Activated T-cell treated with anti-CD3 and anti-CD28 coated beads, Interleukin-2, amount 50 U/mL, for 72 hours (primary cell): ENCODE results near the gene GLTP. TPM values are rescaled to one million over a fixed set of nuclear protein-coding genes. Genes with fewer than 3 reads are reported as not detected.
"Not testable (repeated sequence)": the region's sequence is repeated elsewhere in the genome, so short reads cannot be mapped to it uniquely, and the experiment has no call there.

Source experiments
- ATAC-seq, 2 donors: fragments of 150-1000 bp; cut with Tn5 transposase; replicated peaks in 1 of 2; 2 replicates each; pipeline ENCODE4 v1.10.0; 2021; ENCODE audit warnings: moderate library complexity in 2 of 2, mild to moderate bottlenecking in 1 of 2
- DNase-seq, 2 donors: peaks; one replicate each; pipeline ENCODE4 v3.0.0; 2021 to 2022; ENCODE audit warnings: mixed read lengths in 1 of 2
- H3K27ac Mint-ChIP-seq: one replicate; pipeline ENCODE4 v1.8.0; 2022; ENCODE audit warnings: mild to moderate bottlenecking, moderate library complexity, mixed read lengths
- H3K27me3 Mint-ChIP-seq: one replicate; pipeline ENCODE4 v1.8.0; 2022; ENCODE audit warnings: low read depth, mixed read lengths
- H3K36me3 Mint-ChIP-seq, 2 donors: one replicate each; pipeline ENCODE4 v1.8.0; 2022; ENCODE audit warnings: mixed read lengths in 2 of 2, mild to moderate bottlenecking in 1 of 2; ENCODE audit not compliant: insufficient read depth in 2 of 2
- H3K4me1 Mint-ChIP-seq: one replicate; pipeline ENCODE4 v1.8.0; 2022; ENCODE audit warnings: low read depth, mixed read lengths
- H3K4me3 Mint-ChIP-seq, 2 donors: one replicate each; pipeline ENCODE4 v1.8.0; 2022; ENCODE audit warnings: mild to moderate bottlenecking in 2 of 2, mixed read lengths in 2 of 2, moderate library complexity in 2 of 2
- H3K9me3 Mint-ChIP-seq, 2 donors: one replicate each; pipeline ENCODE4 v1.8.0; 2022; ENCODE audit warnings: mixed read lengths in 2 of 2
- total RNA-seq, 2 donors: library from RNA; stranded (reverse); gene quantifications; one replicate each; pipeline ENCODE4 v1.2.3, GENCODE V29; 2022

GLTP gene
- total RNA-seq, 2 donors from 2014 or later: 23.8 to 24.5 TPM

DNA sequence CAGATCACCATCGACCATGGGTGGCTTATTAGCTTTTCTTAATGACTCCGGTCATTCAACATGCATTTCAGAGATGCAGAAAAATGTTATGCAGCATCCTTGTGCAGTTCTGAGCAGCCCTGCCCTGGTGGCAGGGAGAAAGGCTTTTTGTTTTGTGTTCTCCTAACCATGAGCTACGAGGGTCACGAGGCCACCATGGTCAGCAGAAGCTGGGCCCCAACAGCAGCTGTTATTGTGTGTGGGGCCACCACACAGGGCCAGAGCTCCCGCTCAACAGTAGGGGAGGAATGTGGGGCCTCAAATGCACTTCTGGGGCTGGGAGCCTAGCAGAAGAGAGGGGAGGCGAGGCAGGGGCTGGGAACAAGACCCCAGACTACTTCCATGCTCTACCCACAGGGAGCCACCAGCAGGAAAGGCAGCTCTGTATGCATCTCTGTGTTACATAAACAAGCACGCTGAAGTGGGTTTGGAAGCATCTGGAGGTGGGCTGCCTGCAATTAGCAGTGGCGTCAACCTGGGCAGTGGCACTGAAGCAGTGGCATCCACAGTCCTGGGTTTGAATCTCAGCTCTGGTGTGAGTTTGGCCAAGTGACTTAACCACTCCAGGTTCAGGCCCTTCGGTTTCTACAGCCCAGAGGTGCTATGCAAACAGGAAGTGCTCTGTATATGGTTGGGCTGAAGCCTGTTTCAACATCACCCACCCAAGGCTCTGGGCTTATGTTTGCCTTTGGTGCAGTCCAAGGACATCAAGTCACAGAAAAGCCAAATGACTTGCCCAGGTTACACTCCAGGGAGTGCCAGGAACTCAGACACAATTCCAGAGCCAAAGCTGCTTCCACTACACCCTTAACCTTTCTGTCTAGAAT is 16.3 kb downstream of the GLTP start:
- ATAC-seq (peak in 1 of 2 donors; percentile 49), DNase-seq (no peak)
- Mint-ChIP-seq H3K4me1 (peaks cover 9% of the 10 kb centered on the region), H3K9me3 (no peaks in the 10 kb centered on the region), H3K36me3 (no peaks in the 10 kb centered on the region), H3K27me3 (no peaks in the 10 kb centered on the region), H3K4me3 (no peak overlapping the region), H3K27ac (no peak overlapping the region)

DNA sequence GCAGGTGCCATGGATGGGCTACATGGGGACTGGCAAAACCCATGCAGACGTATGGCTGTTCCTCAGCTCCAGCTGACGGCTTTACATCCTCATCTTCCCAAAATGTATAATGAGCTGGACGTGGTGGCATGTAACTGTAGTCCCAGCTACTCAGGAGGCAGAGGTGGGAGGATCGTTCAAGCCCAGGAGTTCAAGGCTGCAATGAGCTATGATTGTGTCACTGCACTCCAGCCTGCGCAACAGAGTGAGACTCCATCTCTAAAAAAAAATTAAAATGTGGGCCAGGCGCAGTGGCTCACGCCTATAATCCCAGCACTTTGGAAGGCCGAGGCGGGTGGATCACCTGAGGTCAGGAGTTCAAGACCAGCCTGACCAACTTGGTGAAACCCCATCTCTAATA is 17.9 kb downstream of the GLTP start:
- not testable (repeated sequence) for H3K36me3 Mint-ChIP-seq, H3K27ac Mint-ChIP-seq, DNase-seq, H3K27me3 Mint-ChIP-seq, H3K4me1 Mint-ChIP-seq, H3K4me3 Mint-ChIP-seq, ATAC-seq, H3K9me3 Mint-ChIP-seq

DNA sequence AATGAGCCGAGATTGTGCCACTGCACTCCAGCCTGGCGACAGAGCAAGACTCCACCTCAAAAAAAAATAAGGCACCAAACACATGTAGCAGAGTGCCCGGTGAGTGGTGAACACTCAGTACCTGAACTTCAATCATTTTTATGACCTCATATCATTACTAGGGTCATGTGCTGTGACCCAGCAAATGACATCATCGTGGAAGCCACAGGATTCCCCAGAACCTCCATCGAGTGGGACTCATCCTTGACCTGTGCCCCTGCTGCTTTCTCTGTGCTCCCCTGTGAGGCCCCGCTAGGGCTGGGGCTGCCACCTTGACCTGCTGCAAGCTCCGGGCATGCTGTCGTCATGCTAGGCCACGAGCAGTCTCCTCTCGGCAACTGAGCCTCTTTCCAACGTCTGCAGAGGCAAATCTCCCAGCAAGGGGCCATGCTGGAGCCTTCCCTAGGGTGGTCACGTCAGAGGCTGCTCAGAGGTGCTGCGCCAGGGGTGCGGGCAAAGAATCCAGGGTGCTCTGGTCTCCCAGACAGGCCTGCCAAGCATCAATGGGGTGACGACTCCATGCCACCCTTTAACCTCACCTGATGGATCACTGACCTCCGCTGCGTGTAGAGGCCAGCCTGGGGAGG is 18.5 kb downstream of the GLTP start:
- Mint-ChIP-seq H3K36me3 (no peaks in the 10 kb centered on the region), H3K27ac (no peak overlapping the region), H3K27me3 (no peaks in the 10 kb centered on the region), H3K4me1 (no peaks in the 10 kb centered on the region), H3K9me3 (no peaks in the 10 kb centered on the region), H3K4me3 (no peak overlapping the region)
- DNase-seq (no peak), ATAC-seq (peak; percentile 32 to 69)

DNA sequence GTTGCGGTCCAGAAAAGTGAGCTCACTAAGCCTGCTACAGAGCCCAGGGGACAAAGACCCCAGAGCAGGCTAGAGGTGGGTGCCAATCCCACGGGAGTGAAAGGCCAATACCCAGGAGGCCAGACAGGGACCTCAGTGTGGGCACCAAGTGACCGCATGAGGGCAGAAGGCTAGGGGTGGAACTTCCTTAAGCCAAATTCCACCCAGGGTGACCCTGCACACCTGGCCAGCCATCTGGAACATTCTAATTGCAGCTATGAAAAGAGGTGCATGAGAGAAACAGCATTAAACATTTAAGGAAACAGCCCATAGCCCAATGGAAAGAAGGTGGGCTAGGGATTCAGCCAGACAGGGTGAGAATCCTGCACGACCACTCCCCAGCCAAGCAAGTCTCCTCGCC is 19.4 kb downstream of the GLTP start:
- ATAC-seq (no peak), DNase-seq (no peak)
- H3K36me3 Mint-ChIP-seq: no peaks in the 10 kb centered on the region
- no peaks in the 10 kb centered on the region for H3K9me3 Mint-ChIP-seq
- no peaks in the 10 kb centered on the region for H3K27me3 Mint-ChIP-seq
- no peak overlapping the region for H3K4me3 Mint-ChIP-seq
- H3K27ac Mint-ChIP-seq: no peak overlapping the region
- no peaks in the 10 kb centered on the region for H3K4me1 Mint-ChIP-seq

DNA sequence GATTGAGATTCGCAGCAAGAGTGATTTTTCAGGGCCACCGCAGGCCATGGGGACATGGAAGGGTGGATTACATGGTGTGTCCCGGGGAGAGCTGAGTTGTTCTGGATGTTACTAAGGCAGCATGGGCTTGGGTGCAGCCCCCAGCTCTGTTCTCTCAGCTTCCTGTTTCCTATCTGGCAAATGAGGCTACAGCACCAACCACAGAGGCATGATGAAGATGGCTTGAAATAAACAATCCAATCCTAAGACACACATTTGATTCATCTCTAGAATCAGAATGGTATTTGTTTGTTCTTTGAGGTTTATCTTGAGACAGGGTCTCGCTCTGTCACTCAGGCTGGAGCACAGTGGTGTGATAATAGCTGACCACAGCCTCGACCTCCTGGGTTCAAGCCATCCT is 21.6 kb downstream of the GLTP start:
- Mint-ChIP-seq H3K9me3 (no peaks in the 10 kb centered on the region), H3K27ac (peak overlapping the region; percentile 46), H3K4me3 (no peak overlapping the region), H3K36me3 (no peaks in the 10 kb centered on the region), H3K4me1 (no peaks in the 10 kb centered on the region), H3K27me3 (no peaks in the 10 kb centered on the region)
- DNase-seq (no peak), ATAC-seq (peak in 1 of 2 donors; percentile 17)

DNA sequence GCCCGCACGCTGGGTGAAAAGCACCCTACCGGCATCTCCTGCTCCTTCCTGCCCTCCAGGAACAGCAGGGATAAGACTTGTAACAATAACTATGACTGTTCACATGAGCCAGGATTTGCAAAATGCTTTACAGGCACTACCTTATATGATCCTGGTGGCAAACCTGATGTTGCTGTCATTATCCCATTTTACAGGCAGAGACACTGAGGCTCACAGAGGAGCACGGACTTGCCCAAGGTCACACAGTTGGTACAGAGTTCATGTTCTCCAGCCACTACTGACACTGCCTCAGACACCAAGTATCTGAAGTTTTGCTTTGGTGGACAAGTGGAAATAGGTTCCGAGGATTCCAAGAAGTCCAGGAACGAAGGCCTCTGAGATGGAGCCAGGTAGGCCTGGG is 22.6 kb downstream of the GLTP start:
- ATAC-seq (no peak), DNase-seq (no peak)
- no peak overlapping the region for H3K27ac Mint-ChIP-seq
- no peaks in the 10 kb centered on the region for H3K9me3 Mint-ChIP-seq
- H3K36me3 Mint-ChIP-seq: no peaks in the 10 kb centered on the region
- H3K27me3 Mint-ChIP-seq: no peaks in the 10 kb centered on the region
- no peak overlapping the region for H3K4me3 Mint-ChIP-seq
- H3K4me1 Mint-ChIP-seq: no peaks in the 10 kb centered on the region

DNA sequence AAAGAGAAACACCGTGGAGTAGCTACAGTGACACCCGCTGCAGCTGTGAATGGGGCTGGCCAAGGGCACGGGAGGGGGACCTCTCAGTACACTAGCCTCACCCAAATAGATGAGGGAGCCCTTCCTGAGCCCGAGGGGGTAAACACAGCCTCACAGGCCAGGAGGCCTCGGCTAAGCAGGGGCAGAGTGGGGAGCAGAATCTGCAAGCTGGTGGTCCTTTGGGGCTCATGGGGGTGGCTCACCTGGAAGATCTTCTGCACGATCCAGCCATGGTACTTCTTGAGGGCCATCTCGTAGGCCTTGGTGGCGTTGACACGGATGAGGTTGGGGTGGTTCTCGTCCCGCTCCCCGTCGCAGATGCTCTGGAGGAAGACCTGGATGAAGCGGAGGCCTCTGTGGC is 25.0 kb downstream of the GLTP start:
- Mint-ChIP-seq H3K9me3 (no peaks in the 10 kb centered on the region), H3K4me3 (no peak overlapping the region), H3K27ac (no peak overlapping the region), H3K36me3 (no peaks in the 10 kb centered on the region), H3K4me1 (no peaks in the 10 kb centered on the region), H3K27me3 (no peaks in the 10 kb centered on the region)
- no peak for ATAC-seq
- no peak for DNase-seq

DNA sequence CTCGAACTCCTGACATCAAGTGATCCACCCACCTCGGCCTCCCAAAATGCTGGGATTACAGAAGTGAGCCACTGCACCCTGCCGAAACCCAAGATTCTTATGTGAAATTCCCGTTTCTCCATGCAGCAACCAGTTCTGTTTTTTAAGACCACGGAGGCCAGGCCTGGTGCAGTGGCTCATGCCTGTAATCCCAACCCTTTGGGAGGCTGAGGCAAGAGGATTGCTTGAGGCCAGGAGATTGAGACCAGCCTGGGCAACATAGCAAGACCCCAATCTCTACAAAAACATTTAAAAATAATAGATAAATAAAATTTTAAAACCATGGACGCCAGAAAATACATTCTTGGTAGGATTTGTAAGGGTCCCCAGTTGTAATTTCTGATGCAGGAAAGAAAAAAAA is 29.8 kb downstream of the GLTP start:
- H3K9me3 Mint-ChIP-seq, H3K4me1 Mint-ChIP-seq, H3K4me3 Mint-ChIP-seq, DNase-seq, ATAC-seq, H3K27me3 Mint-ChIP-seq, H3K36me3 Mint-ChIP-seq, H3K27ac Mint-ChIP-seq: not testable (repeated sequence)

DNA sequence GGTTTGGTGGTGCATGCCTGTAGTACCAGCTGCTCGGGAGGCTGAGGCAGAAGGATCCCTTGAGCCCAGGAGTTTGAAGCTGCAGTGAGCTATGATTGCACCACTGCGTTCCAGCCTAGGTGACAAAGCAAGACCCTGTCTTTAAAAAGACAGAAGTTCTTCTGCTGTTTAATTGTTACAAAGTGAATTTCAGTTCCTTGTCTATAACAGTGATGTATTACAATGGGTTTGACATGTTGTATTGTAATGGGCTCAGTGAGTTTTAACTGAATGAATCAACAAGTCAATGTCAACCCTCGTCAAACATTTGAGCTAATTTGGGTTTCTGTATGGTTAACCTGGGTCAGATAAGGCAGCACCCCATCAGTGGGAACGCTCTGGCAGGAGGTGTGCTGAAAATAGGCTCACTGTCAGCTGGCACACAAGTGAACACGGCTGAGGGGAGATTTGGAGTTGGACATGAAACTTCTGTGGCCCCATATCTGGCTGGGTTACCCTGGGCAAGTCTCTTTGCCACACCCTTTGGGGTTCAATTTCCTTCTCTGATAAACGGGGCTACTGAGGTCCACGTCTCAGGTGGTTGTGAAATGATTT is 33.1 kb downstream of the GLTP start:
- ATAC-seq: no peak
- no peaks in the 10 kb centered on the region for H3K27me3 Mint-ChIP-seq

DNA sequence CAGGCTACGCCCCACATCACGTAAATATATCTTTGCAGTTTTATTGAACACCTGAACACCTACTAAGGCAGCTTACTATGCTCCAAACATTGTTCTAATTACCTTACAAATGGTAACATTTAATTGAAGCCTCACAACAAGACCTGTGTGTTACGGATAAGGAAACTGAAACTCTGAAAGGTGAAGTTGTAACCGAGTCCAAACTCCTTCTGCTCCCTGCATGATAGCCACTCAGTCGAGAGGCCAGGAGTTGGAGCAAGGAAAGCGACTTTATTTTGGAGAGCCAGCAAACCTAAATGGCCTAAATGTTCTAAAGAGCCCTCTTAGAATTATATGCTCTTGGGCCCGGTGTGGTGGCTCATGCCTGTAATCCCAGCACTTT is 34.5 kb downstream of the GLTP start:
- Mint-ChIP-seq H3K27ac (no peak overlapping the region), H3K27me3 (no peaks in the 10 kb centered on the region), H3K4me1 (no peaks in the 10 kb centered on the region), H3K4me3 (peak overlapping the region; percentile 45 to 62), H3K36me3 (no peaks in the 10 kb centered on the region), H3K9me3 (no peaks in the 10 kb centered on the region)
- no peak for ATAC-seq
- no peak for DNase-seq

More for the DNA sequence above, 33.1 kb downstream of the GLTP start:
- Mint-ChIP-seq H3K36me3 (no peaks in the 10 kb centered on the region), H3K4me3 (no peak overlapping the region), H3K27ac (no peak overlapping the region), H3K4me1 (no peaks in the 10 kb centered on the region), H3K9me3 (no peaks in the 10 kb centered on the region)
- DNase-seq: no peak

DNA sequence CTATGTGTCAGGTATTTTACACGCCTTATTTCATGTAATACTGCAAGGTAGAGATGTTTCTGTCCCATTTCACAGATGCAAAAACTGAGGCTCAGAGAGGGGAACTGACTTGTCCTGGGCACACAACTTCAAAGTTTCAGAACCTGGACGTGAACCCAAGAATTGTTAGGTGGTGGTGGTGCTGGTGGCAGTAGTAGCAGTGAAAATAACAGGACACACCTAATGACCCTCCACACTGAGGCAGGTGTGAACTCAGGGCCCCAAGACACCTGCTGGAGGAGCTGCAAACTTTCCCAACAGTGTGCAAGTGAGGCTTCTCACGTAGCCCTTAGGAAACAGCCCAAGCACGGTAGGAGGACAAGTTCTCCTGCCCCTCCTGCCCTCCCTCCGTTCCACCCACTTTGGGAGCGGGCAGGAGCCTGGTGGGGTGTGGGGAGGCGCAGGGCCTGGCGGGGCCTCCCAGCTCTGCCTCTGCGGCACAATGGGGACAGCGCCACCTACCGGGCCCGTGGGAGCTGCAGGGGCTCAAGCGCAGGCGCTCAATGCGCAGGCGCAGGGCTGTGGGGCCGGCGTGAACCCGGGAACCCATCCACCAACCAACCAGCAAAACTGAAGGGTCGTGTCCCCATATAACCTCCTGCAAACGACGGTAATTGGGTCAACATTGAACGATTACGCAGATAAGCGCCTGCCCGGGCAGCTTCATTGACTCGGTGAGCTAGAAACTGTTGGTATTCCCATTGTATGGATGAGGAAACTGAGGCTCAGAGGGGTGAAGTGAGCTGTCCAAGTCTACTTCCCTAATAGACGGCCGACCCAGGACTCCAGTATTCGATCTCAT is 35.1 kb downstream of the GLTP start:
- Mint-ChIP-seq H3K4me1 (no peaks in the 10 kb centered on the region), H3K27ac (no peak overlapping the region), H3K36me3 (no peaks in the 10 kb centered on the region), H3K9me3 (no peaks in the 10 kb centered on the region), H3K4me3 (peak overlapping the region; percentile 45 to 62), H3K27me3 (no peaks in the 10 kb centered on the region)
- peak; percentile 95 to 97 for ATAC-seq
- peak; percentile 92 to 95 for DNase-seq

DNA sequence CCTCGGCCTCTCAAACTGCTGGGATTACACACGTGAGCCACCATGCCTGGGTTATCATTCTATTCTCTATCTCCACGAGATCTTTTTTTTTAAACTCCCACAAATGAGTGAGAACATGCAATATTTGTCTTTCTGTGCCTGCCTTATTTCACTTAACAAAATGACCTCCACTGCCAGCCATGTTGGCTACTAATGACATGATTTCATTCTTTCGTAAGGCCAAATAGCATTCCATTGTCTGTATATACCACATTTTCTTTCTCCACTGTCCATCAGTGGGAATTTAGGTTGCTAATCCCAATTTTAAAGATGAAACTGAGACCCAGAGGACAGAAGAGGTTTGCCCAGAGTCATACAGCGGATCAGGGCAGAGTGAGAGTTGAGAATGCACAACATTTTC is 36.2 kb downstream of the GLTP start:
- Mint-ChIP-seq H3K9me3 (no peaks in the 10 kb centered on the region), H3K27me3 (no peaks in the 10 kb centered on the region), H3K4me3 (no peak overlapping the region), H3K4me1 (no peaks in the 10 kb centered on the region), H3K27ac (no peak overlapping the region), H3K36me3 (no peaks in the 10 kb centered on the region)
- ATAC-seq (no peak), DNase-seq (no peak)

DNA sequence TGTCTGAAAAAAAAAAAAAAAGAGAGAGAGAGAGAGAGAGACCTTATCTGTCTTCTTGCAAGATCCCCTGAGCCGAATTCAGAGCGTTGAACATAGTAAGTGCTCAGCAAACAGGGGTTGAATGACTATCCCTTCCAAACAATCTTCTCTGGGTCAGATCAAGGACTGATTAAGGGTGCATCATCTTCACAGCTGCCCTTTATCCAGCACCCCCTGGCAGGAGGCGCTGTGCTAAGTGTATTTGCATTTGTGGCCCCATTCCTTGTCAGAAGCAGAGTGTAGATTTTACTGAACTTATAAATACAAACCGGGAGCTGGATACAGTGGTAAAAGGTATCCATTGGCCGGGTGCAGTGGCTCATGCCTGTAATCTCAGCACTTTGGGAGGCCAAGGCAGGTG is 38.3 kb downstream of the GLTP start:
- Mint-ChIP-seq H3K9me3 (no peaks in the 10 kb centered on the region), H3K4me1 (no peaks in the 10 kb centered on the region), H3K27ac (no peak overlapping the region), H3K36me3 (no peaks in the 10 kb centered on the region), H3K27me3 (no peaks in the 10 kb centered on the region), H3K4me3 (no peak overlapping the region)
- ATAC-seq (no peak), DNase-seq (no peak)
